GM21423 (cell line): ENCODE data around the gene SLC44A5.
A peak's percentile ranks its signal among the peaks of the same experiment; 100 is the strongest.
"Not testable (repeated sequence)": the region's sequence is repeated elsewhere in the genome, so short reads cannot be mapped to it uniquely, and the experiment has no call there.

Experiments used
- ATAC-seq: cut with Tn5 transposase; IDR thresholded peaks from one replicate; pipeline ENCODE4 v1.9.1; 2021; ENCODE audit warnings: mild to moderate bottlenecking, moderate library complexity; ENCODE audit not compliant: unreplicated experiment

SLC44A5 gene

DNA sequence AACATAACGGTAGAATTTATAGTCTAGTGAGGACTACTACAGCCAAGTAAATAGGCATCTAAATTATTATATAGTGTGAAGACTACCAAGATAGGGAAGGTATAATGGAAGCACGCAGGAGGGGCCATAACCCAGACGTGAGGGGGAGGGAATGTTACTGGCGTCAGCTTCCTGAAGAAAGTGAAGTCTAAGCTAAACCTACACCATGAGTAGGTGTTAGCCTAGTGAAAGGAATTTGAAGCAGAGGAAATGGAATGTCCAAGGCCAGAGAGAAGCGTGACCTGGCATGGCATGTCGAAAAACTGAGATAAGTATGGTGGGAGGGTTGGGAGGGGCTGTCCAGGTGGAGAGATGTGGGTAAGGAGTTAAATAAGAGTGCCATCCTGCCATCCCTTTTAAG is 140.5 kb downstream of the SLC44A5 start:
- ATAC-seq = no peak

DNA sequence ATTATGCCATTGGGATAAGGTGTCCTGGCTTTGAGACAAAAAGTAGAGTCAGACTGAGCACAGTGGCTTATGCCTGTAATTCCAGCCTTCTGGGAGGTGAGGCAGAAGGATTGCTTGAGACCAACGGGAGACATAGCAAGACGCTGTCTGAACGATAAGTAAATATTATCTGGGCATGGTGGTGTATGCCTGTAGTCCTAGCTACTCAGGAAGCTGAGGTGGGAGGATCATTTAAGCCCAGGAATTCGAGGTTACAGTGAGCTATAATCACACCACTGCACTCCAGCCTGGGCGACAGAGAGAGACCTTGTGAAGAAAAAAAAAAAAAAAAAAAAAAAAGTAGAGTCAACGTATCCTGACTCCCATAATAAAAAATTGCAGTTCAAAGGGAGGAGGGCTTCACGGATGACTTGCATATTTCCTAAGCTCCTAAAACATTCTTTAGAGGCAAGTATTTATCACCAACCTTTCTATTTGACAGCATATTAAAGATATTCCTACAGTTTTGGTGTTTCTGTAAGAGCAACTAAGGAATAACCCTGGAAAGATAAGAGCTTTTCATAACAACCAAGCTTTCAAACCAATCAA is 141.2 kb downstream of the SLC44A5 start:
- ATAC-seq = no peak

DNA sequence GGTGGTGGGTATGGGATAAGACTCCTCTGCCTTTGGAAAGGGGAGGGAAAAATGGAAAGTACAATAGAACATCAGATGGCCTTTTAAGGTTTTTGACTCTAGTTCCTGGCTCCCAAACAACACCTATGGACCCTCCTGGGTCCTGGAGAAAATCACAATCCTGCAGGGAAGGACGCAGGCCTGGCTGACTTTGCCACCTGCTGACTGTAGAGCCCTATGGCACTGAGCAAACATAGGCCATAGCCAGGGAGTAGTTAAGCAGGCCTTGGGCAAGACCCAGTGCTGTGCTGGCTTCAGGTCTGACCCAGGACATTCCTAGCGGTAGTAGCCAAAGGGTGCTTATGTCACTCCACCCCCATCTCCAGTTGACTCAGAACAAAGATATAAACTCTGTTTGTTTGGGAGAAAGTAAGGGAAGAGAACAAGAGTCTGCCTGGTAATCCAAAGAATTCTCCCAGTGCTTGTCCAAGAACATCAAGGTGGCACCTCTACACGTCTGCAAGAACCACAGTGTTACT is 149.0 kb downstream of the SLC44A5 start:
- no peak for ATAC-seq

DNA sequence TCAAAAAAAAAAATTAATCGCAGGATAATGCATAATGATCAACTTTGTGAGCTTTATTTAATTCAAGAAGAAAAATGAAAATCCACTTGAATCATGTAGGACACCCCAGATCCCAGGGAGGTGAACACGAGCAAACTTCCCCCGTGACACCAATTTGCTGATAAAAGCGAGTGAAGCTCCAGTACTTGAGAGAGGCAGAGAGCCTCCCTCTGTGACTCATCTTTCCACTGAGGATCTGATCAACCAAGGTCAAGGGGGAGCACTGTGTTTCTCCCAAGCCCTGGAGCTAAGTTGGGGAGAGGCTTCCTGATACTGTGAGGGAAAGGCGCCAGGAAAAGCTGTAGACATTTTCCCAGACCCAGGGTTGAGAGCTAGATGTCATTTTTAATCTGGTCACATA is 160.9 kb downstream of the SLC44A5 start:
- ATAC-seq = no peak

DNA sequence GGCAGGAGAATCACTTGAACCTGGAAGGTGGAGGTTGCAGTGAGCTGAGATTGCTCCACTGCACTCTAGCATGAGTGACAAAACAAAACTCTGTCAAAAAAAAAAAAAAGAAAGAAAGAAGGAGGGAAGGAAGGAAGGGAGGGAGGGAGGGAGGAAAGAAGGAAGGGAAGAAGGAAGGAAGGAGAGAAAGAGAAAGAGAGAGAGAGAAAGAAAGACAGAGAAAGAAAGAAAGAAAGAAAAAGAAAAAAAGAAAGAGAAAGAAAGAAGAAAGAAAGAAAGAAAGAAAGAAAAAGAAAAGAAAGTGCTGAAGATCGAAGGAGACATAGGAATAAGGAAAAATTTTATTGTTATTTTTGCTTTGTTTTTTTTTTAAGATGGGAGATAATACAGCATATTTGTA is 166.7 kb downstream of the SLC44A5 start:
- ATAC-seq = no peak

DNA sequence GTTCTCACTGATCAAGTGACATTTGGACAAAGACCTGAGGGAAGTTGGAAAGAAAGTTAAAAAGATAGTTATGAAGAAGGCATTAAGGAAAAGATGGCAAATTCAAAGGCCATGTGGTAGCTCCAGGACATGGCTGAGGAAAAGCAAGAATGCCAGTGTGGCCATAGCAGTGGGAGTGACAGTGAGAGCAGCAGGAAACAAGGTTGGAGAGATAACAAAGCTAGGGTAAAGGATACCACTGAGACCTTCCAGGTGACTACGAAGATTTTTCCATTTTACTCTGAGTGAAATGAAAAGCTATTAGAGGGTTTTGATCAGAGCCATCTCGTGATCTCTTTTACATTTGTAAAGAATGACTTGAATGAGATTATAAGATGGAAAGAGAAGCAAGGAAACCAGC is 170.6 kb downstream of the SLC44A5 start:
- no peak for ATAC-seq

DNA sequence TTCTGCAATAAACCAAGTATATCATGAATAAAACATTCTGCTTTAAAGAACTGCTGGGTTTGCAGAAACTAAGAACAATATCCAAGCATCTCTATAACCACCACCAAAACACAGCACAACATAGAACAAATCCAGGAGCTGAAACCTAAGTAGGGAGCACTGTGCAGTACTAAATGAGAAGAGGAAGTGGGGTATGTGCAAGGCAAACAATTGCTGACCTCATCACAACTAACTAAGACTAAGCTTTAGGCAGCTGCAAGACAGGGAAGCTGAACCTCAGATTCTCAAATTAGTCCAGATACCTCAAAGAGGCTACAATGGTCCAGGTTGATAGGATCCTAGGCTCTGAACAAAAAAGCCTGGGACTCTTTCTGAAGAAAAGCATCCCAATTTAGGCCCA is 172.6 kb downstream of the SLC44A5 start:
- ATAC-seq = no peak

DNA sequence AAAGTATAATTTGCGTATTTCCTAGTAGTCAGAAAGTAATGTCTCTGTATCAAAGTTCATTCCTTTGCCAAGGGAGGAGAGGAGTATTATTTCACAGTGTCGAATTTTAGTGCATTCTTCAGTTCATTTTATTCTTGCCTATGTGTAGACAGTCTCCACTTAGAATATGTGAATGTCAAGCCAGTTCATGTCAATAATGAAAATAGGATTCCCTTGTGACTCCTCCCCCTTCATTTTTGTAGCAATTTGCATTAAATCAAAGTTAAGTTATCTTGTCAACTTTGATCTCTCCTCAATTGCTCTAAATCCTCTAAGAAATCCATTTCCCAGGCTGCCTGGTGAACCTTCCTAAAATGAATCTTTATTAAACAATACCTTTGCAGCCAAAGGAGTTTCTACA is 179.1 kb downstream of the SLC44A5 start:
- ATAC-seq = no peak

DNA sequence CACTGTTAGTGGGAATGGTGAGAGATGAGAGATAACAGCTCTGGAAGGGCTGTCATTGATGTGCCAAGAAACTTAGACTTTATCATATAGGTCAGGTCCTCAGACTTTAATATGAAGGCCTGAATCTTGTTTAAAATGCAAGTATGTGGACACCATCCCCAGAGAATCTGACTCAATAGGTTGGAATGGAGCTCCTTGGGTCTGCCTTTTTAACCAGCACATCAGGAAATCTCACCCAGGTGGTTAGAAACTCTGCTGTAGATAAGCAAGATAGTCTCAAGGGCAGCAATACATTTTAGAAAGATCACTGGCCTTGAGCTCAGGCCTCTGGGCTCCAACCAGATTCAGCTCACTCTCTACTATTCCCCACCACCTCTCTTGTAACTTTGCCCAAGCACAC is 180.4 kb downstream of the SLC44A5 start:
- no peak for ATAC-seq

DNA sequence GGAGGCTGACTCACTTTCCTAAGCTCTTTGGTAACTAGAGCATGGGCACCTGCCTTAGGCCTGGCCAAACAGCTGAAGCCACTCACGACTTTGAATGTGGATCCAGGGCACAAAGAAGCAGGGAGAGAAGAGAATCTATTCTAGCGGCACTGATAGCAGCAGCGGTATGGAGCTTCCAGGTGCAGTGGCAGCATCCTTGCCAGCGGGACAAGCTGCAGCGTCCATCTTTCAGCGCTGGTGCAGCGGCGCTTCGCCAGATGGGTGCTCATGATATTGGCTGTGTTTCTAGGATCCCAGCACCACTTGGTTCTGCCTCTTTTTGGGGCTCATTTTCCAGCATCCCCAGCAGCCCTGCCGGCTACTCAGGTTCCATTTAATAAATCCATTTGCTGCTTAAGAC is 184.2 kb downstream of the SLC44A5 start:
- no peak for ATAC-seq

DNA sequence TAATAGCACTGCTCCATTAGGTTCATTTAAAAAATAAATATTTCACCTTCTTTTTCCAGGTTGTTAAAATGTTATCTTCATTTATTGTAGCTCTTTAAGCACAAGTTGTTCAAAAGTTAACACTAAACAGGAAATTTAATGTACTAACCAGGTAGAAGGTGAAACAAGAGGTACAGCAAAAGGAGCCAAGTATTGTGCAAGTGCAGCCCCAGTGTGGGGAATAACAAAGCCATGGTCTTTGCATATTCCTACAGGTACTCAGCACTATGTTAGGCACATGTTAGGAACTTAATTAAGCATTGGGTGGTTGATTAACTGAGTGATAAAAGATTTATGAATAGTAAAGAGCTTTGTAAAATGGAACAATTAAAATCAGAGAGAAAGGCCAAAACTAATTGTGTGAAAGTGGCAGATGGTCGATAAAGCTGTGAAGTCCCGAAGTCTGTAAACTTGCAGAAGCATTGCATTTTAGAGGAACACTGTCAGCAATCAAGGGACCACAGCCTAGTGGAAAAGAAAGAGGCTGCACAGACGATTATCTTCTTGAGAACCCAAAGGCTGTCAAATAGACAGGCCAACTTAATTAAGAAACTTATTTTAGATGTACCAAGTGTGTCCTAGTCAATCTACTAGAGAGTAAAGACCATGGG is 185.8 kb downstream of the SLC44A5 start:
- no peak for ATAC-seq

DNA sequence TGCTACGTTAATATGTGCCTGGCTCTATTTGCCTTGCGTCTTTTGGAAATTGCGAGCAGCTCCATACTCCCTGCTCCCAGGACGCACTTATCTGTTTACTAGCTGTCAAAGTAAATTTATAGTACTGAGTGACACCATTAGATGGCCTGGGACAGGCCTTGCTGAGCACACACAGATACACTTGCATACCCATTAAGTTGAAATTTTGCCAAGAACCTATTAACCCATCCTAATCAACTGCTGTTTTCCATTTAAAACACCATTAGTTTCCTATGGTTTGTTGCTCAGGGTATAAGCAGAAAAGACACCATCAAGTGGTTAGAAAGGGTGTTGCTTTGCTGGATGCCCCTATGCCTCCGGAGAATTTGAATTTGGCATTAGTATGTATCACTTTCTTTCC is 187.3 kb downstream of the SLC44A5 start:
- no peak for ATAC-seq

DNA sequence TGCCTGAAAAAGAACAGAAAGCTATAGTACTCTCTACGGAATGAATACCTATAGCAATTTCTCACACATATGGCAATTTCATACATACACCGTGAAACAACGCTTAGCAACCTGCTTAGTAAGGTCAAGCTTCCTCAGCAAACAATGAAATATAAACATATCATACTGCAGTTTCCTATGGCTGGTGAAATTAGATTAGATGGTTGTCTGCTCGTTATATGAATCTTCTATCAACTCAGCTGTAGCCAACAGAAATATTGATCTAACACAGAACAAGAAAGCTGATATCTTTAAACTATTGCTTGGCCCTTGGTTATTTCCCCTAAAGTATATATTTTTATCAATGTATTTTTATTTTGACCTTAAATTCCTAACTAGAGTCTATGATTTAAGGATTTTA is 187.8 kb downstream of the SLC44A5 start:
- ATAC-seq = no peak

DNA sequence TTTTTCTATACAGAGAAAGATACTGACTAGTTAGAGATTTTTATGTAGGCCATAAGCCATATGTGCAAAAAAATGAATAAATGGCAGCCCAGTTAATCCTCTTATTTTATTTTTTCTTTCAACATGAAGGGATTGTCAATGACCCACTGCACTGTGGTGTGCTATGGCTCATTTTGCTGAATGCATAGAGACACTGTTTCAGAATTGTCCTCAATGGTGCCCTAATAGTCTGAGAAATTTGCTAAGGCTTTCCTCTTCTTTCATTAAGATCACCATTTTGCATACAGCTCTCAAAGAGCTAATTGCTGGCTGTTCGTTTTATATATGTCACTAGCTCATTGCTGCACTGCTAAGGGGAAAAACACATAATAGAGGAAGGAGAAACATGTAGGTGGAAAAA is 189.5 kb downstream of the SLC44A5 start:
- no peak for ATAC-seq

DNA sequence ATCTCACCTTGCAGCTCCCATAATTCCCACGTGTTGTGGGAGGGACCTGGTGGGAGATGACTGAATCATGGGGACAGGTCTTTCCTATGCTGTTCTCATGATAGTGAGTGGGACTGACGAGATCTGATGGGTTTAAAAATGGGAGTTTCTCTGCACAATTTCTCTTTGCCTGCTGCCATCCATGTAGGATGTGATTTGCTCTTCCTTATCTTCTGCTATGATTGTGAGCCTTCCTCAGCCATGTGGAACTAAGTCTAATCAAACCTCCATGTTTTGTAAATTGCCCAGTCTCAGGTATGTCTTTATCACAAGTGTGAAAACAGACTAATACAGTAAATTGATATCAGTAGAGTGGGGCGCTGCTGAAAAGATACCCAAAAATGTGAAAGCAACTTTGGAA is 195.7 kb downstream of the SLC44A5 start:
- no peak for ATAC-seq

DNA sequence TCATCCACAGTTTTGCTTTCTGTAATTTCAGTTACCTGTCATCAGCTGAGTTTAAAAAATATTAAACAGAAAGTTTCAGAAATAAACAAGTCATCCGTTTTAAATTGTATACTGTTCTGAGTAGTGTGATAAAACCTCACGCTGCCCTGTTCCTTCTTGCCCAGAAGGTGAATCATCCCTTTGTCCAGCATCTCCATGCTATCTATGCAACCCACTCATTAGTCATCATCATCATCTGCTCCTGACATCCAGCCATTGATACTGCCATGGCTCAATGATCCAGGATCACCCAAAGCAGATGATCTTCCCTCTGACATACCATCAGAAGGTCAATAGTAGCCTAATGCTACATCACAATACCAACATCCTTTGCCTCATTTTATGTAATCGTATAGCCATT is 198.3 kb downstream of the SLC44A5 start:
- no peak for ATAC-seq

DNA sequence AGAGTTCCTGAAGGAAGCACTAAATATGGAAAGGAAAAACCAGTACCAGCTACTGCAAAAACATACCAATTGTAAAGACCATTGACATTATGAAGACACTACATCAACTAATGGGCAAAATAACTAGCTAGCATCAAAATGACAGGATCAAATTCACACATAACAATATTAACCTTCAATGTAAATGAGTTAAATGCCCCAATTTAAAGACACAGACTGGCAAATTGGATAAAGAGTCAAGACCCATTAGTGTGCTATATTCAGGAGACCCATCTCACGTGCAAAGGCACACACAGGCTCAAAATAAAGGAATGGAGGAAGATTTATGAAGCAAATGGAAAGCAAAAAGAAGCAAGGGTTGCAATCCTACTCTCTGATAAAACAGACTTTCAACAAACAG is 206.2 kb downstream of the SLC44A5 start:
- ATAC-seq = not testable (repeated sequence)

DNA sequence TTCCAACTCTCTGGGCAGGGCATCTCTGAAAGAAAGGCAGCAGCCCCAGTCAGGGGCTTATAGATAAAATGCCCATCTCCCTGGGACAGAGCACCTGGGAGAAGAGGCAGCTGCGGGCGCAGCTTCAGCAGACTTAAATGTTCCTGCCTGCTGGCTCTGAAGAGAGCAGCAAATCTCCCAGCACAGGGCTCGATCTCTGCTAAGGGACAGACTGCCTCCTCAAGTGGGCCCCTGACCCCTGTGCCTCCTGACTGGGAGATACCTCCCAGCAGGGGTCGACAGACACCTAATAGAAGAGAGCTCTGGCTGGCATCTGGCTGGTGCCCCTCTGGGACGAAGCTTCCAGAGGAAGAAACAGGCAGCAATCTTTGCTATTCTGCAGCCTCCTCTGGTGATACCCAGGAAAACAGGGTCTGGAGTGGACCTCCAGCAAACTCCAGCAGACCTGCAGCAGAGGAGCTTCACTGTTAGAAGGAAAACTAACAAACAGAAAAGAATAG is 207.7 kb downstream of the SLC44A5 start:
- not testable (repeated sequence) for ATAC-seq

DNA sequence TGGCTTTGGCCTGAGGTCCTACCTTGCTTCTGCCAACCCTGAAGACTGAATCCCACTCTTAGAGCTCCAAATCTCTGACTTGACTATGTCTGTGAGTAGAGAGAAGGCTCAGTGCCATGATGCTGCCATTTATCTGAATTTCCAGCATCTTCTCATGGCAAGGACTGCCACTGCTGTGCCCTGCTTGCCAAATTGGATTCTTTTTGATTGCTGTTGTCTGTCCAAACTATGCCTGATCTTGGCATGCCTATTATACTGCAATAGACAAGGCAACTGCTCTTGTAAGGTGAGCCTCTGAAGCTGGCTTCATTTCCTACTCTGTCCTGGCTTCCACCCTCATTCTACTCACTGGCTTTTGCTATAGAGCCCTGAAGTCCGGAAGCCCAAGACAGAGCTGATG is 210.2 kb downstream of the SLC44A5 start:
- no peak for ATAC-seq

DNA sequence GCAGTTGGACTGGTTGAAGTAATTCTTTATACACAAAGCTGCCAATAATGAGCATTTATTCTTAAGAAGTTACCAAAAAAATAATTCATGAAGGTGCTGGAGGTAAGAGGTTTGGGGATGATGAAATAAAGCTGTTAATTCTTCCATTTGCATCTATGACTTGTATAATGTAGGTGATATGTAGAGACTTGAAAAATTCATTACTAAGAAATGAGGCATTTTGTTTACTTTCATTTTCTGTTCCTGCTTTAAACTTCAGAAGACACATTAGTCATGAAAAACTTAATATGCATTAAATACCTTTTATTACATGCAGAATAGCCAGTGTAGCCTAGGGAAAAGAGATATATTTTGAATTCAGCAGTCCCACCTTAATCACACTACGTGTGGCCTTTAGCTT is 214.2 kb downstream of the SLC44A5 start:
- ATAC-seq = no peak

DNA sequence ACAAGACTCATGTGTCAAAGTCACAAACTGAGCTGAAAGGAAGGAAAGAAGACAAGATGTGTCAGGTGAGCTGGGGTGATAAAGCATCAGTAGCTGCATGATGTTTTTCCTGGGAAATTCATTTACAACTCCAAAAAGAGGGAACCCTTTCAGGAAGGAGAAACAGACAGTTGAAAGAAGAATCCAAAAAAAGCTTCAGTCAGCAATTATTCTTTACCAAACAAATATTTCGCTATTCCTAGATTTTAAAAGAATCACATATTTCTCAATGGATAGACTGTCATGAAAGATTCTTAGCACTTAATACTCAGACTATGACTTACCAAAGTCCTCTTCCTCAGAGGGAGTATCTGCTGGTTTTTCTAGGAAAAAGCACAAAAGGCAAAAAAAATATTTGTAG is 214.7 kb downstream of the SLC44A5 start:
- no peak for ATAC-seq

DNA sequence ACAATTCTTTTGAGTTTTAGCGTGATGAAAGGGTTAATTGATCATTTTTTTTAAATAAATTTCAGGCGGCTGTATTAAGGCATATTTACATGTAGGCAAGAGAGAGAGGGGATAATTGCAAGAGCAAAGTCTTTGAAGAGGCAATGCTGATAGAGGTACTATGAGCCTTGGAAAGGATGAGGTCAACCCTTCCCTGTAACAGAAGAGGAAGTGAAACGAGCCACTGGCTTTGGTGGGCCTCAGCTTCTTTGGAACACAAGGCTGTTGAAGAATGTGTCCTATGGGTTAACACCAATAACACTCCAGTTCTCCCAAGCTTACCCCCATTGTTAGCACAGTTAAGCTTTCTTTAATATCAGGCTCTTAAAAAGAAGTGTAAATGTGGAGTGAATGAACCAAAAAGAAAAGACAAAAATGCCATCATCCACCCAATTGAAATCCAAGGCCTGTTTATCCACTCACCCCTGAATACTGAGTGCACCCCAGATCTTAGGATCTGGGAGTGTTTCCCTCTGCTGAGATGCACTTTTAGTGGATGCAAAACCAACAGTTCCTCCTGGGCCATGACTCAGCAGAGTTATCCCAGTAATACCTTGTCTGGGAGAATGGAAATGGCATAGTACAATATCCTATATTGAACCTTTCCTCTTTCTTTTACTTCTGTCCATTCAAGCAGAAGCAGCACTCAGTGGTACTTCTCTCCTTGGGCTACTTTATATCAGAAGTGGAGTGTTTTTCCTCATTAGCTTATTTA is 216.4 kb downstream of the SLC44A5 start:
- peak; percentile 58 for ATAC-seq
